ENCODE results near the gene KCNQ1. TPM values are rescaled to one million over a fixed set of nuclear protein-coding genes. Genes with fewer than 3 reads are reported as not detected.

KCNQ1 gene
- polyA plus RNA-seq, 1 donor (not counting 4 experiments of a cell fraction or from before 2014, with no cell fraction given): not detected

- H3K9me1 ChIP-seq (ENCODE audit: control insufficient read depth, extremely low read depth, insufficient read depth, low read length): no peaks in the 10 kb centered on the region
- H3K27ac ChIP-seq (ENCODE audit: control insufficient read depth, insufficient read depth, low read length): no peak overlapping the region
- no peak overlapping the region for H2AFZ ChIP-seq (ENCODE audit: control insufficient read depth, low read length)
- no peak overlapping the region for H3K4me3 ChIP-seq (ENCODE audit: control insufficient read depth in 2 of 3, extremely low read depth in 1 of 3, insufficient read depth in 2 of 3, low read depth in 1 of 3, low read length in 3 of 3)
- TF ChIP-seq EZH2 (IDR thresholded peaks at IDR 0.05; ENCODE audit: low read length) (no peak), CTCF (optimal IDR thresholded peaks at IDR 0.05 in 1 of 3, IDR thresholded peaks at IDR 0.05 in 1 of 3, conservative IDR thresholded peaks at IDR 0.05 in 1 of 3; ENCODE audit: extremely low read depth in 1 of 3, insufficient read depth in 2 of 3, low read length in 3 of 3) (no peak)
- no peak overlapping the region for H3K4me2 ChIP-seq (ENCODE audit: control insufficient read depth, extremely low read depth, insufficient read depth, low read depth, low read length)
- H3K79me2 ChIP-seq (ENCODE audit: control insufficient read depth, insufficient read depth, low read length): no peaks in the 10 kb centered on the region
- no peak overlapping the region for H3K9ac ChIP-seq (ENCODE audit: control insufficient read depth, extremely low read depth, insufficient read depth, low read length)
- H3K4me1 ChIP-seq (ENCODE audit: control insufficient read depth, extremely low read depth, insufficient read depth, low read length): no peaks in the 10 kb centered on the region
- FAIRE-seq (no peak), DNase-seq (ENCODE audit: low read depth, low spot score) (no peak)
- peaks cover 3% of the 10 kb centered on the region for H3K9me3 ChIP-seq (ENCODE audit: control insufficient read depth, low read depth, low read length)
- dilution Hi-C loops (cut with MboI; ENCODE audit: extremely low pct_ligation_motif_present, low sequenced_read_pairs): no loop called here
- peaks cover 2% of the 10 kb centered on the region for H4K20me1 ChIP-seq (ENCODE audit: control insufficient read depth, extremely low read depth, insufficient read depth, low read length)
- no peaks in the 10 kb centered on the region for H3K36me3 ChIP-seq (ENCODE audit: control insufficient read depth in 2 of 2, extremely low read depth in 1 of 2, insufficient read depth in 2 of 2, low read length in 2 of 2)
- peaks cover 10% of the 10 kb centered on the region for H3K27me3 ChIP-seq (ENCODE audit: control insufficient read depth, extremely low read depth, insufficient read depth, low read length)
Observed at GRCh38 chr11:2816523-2816922, 371.7 kb downstream of the KCNQ1 start.

GRCh38 chr11:2816941-2817421, 372.2 kb downstream of the KCNQ1 start:
- DNase-seq (ENCODE audit: low read depth, low spot score): no peak
- dilution Hi-C loops (cut with MboI; ENCODE audit: extremely low pct_ligation_motif_present, low sequenced_read_pairs): no loop called here

More at GRCh38 chr11:2816941-2817421, 372.2 kb downstream of the KCNQ1 start:
- Histone ChIP-seq H3K27me3 (ENCODE audit: control insufficient read depth, extremely low read depth, insufficient read depth, low read length) (peaks cover 5% of the 10 kb centered on the region), H3K9me3 (ENCODE audit: control insufficient read depth, low read depth, low read length) (peaks cover 3% of the 10 kb centered on the region), H3K9me1 (ENCODE audit: control insufficient read depth, extremely low read depth, insufficient read depth, low read length) (no peaks in the 10 kb centered on the region), H3K27ac (ENCODE audit: control insufficient read depth, insufficient read depth, low read length) (no peak overlapping the region), H3K4me1 (ENCODE audit: control insufficient read depth, extremely low read depth, insufficient read depth, low read length) (no peaks in the 10 kb centered on the region), H3K36me3 (ENCODE audit: control insufficient read depth in 2 of 2, extremely low read depth in 1 of 2, insufficient read depth in 2 of 2, low read length in 2 of 2) (no peaks in the 10 kb centered on the region), H3K9ac (ENCODE audit: control insufficient read depth, extremely low read depth, insufficient read depth, low read length) (no peak overlapping the region), H3K79me2 (ENCODE audit: control insufficient read depth, insufficient read depth, low read length) (no peaks in the 10 kb centered on the region), H4K20me1 (ENCODE audit: control insufficient read depth, extremely low read depth, insufficient read depth, low read length) (peaks cover 2% of the 10 kb centered on the region), H3K4me3 (ENCODE audit: control insufficient read depth in 2 of 3, extremely low read depth in 1 of 3, insufficient read depth in 2 of 3, low read depth in 1 of 3, low read length in 3 of 3) (no peak overlapping the region), H3K4me2 (ENCODE audit: control insufficient read depth, extremely low read depth, insufficient read depth, low read depth, low read length) (no peak overlapping the region), H2AFZ (ENCODE audit: control insufficient read depth, low read length) (no peak overlapping the region)
- no peak for TF ChIP-seq CTCF (optimal IDR thresholded peaks at IDR 0.05 in 1 of 3, IDR thresholded peaks at IDR 0.05 in 1 of 3, conservative IDR thresholded peaks at IDR 0.05 in 1 of 3; ENCODE audit: extremely low read depth in 1 of 3, insufficient read depth in 2 of 3, low read length in 3 of 3)
- no peak for TF ChIP-seq EZH2 (IDR thresholded peaks at IDR 0.05; ENCODE audit: low read length)
- FAIRE-seq: no peak

Measured in keratinocyte (primary cell).